HPDE6-E6E7 (cell line): ENCODE measurements around the gene KRT33A.
"Not testable (repeated sequence)": the region's sequence is repeated elsewhere in the genome, so short reads cannot be mapped to it uniquely, and the experiment has no call there.

ENCODE experiments used
- DNase-seq: peaks from one replicate; pipeline ENCODE4 v3.0.0; 2011; ENCODE audit warnings: missing footprints; ENCODE audit errors: extremely low spot score

The KRT33A gene

GRCh38 chr17:41363881-41364280 is 13.3 kb upstream of the KRT33A start:
- DNase-seq, result no peak

GRCh38 chr17:41360296-41360995 is 9.8 kb upstream of the KRT33A start:
- DNase-seq, result no peak

- no peak for DNase-seq
Measured at GRCh38 chr17:41354536-41354935, 3.9 kb upstream of the KRT33A start.

- peak; percentile 62 for DNase-seq
Measured at GRCh38 chr17:41352597-41353366, 2.2 kb upstream of the KRT33A start.

GRCh38 chr17:41351177-41351576 is 549 bp upstream of the KRT33A start:
- DNase-seq, result no peak

GRCh38 chr17:41347869-41348760 is 2.5 kb downstream of the KRT33A start:
- DNase-seq, result peak; percentile 56

- DNase-seq, result not testable (repeated sequence)
Measured at GRCh38 chr17:41346421-41346820, 4.2 kb downstream of the KRT33A start.

- DNase-seq, result no peak
Measured at GRCh38 chr17:41345992-41346391, 4.6 kb downstream of the KRT33A start.

- no peak for DNase-seq
Measured at GRCh38 chr17:41343029-41343428, 7.6 kb downstream of the KRT33A start.

- DNase-seq, result no peak
Measured at GRCh38 chr17:41340934-41341861, 9.4 kb downstream of the KRT33A start.

- DNase-seq, result no peak
Measured at GRCh38 chr17:41340494-41340893, 10.1 kb downstream of the KRT33A start.

- DNase-seq, result no peak
Measured at GRCh38 chr17:41339571-41340172, 11.0 kb downstream of the KRT33A start.

GRCh38 chr17:41338961-41339485 is 11.6 kb downstream of the KRT33A start:
- DNase-seq, result peak; percentile 51

GRCh38 chr17:41335747-41336146 is 14.9 kb downstream of the KRT33A start:
- DNase-seq, result no peak

GRCh38 chr17:41334385-41335305 is 16.0 kb downstream of the KRT33A start:
- DNase-seq, result no peak

GRCh38 chr17:41333836-41334235 is 16.8 kb downstream of the KRT33A start:
- no peak for DNase-seq

GRCh38 chr17:41333098-41333497 is 17.5 kb downstream of the KRT33A start:
- DNase-seq, result no peak

- no peak for DNase-seq
Measured at GRCh38 chr17:41332239-41332638, 18.4 kb downstream of the KRT33A start.

- DNase-seq, result no peak
Measured at GRCh38 chr17:41331606-41332005, 19.0 kb downstream of the KRT33A start.
